CD14-positive monocyte (primary cell): ENCODE results near the gene AKAP12. TPM values are rescaled to one million over a fixed set of nuclear protein-coding genes. Genes with fewer than 3 reads are reported as not detected.

Experiments
- DNase-seq, 3 donors: peaks; one replicate each; pipeline ENCODE4 v3.0.0-alpha.2; 2011 to 2022
- H2AFZ ChIP-seq: 2 replicates; pipeline ENCODE4 v1.6.0; 2012; ENCODE audit warnings: mild to moderate bottlenecking, low read depth, low read length, inconsistent platforms; ENCODE audit not compliant: insufficient read depth, poor library complexity, severe bottlenecking
- H3K27ac ChIP-seq, 2 donors: 1 replicate in 1 of 2; 2 replicates in 1 of 2; pipeline ENCODE4 v1.5.1; 2012 to 2013; ENCODE audit warnings: low read length in 2 of 2, control low read depth in 1 of 2, inconsistent platforms in 1 of 2, low read depth in 1 of 2, mild to moderate bottlenecking in 1 of 2
- H3K27me3 ChIP-seq, 2 donors: one replicate each; pipeline versions ENCODE4 v1.6.0 to v1.6.1; 2011 to 2013; ENCODE audit warnings: low read length in 2 of 2; ENCODE audit not compliant: control insufficient read depth in 2 of 2, insufficient read depth in 2 of 2
- H3K36me3 ChIP-seq, 2 donors: replicated peaks in 1 of 2; 1 replicate in 1 of 2; 2 replicates in 1 of 2; pipeline versions ENCODE4 v1.5.1 to v1.6.1; 2012 to 2013; ENCODE audit warnings: low read length in 2 of 2, control low read depth in 1 of 2, inconsistent platforms in 1 of 2, mild to moderate bottlenecking in 1 of 2; ENCODE audit not compliant: insufficient read depth in 2 of 2, control insufficient read depth in 1 of 2
- H3K4me1 ChIP-seq, 2 donors: 1 replicate in 1 of 2; 2 replicates in 1 of 2; pipeline versions ENCODE4 v1.5.1 to v1.6.1; 2012 to 2013; ENCODE audit warnings: low read length in 2 of 2, control low read depth in 1 of 2, inconsistent platforms in 1 of 2, mild to moderate bottlenecking in 1 of 2, moderate library complexity in 1 of 2; ENCODE audit not compliant: insufficient read depth in 2 of 2, control insufficient read depth in 1 of 2
- H3K4me2 ChIP-seq: replicated peaks from 2 replicates; pipeline ENCODE3; 2012; ENCODE audit warnings: low read length, moderate library complexity, mild to moderate bottlenecking; ENCODE audit not compliant: poor library complexity, severe bottlenecking; ENCODE audit errors: extremely low read depth
- H3K4me3 ChIP-seq, 3 experiments: fragments of 200-600 bp in 1 of 3; sonication (generic) in 1 of 3; replicated peaks in 1 of 3; 1 replicate in 2 of 3; 2 replicates in 1 of 3; pipeline ENCODE4 v1.5.1; 2011 to 2013; ENCODE audit warnings: low read length in 3 of 3, mild to moderate bottlenecking in 3 of 3, control low read depth in 2 of 3, low read depth in 2 of 3, inconsistent platforms in 1 of 3, moderate library complexity in 1 of 3
- H3K79me2 ChIP-seq: 2 replicates; pipeline ENCODE4 v1.6.0; 2012; ENCODE audit warnings: mild to moderate bottlenecking, control low read depth, inconsistent platforms, low read length, moderate library complexity; ENCODE audit not compliant: insufficient read depth
- H3K9ac ChIP-seq: 2 replicates; pipeline ENCODE4 v1.6.0; 2017; ENCODE audit warnings: low read length, mild to moderate bottlenecking; ENCODE audit not compliant: insufficient read depth, poor library complexity, severe bottlenecking
- H3K9me3 ChIP-seq, 2 donors: replicated peaks in 1 of 2; 1 replicate in 1 of 2; 2 replicates in 1 of 2; pipeline versions ENCODE4 v1.5.1 to v1.6.1; 2012 to 2013; ENCODE audit warnings: low read length in 2 of 2, control low read depth in 1 of 2; ENCODE audit not compliant: control insufficient read depth in 1 of 2, insufficient read depth in 1 of 2
- H4K20me1 ChIP-seq: 2 replicates; pipeline ENCODE4 v1.6.0; 2012; ENCODE audit warnings: mild to moderate bottlenecking, low read length, control low read depth, moderate library complexity; ENCODE audit not compliant: insufficient read depth
- H3K27ac Mint-ChIP-seq, 7 donors: one replicate each; pipeline ENCODE4 v1.8.0; 2020; ENCODE audit warnings: mild to moderate bottlenecking in 7 of 7, mixed read lengths in 7 of 7, moderate library complexity in 6 of 7, inconsistent platforms in 2 of 7
- H3K27me3 Mint-ChIP-seq, 3 donors: one replicate each; pipeline ENCODE4 v1.8.0; 2021 to 2022; ENCODE audit warnings: low read depth in 3 of 3, mild to moderate bottlenecking in 3 of 3, mixed read lengths in 3 of 3, moderate library complexity in 3 of 3, inconsistent platforms in 1 of 3
- H3K36me3 Mint-ChIP-seq, 2 donors: one replicate each; pipeline ENCODE4 v1.8.0; 2020; ENCODE audit warnings: mixed read lengths in 2 of 2, inconsistent platforms in 1 of 2, mild to moderate bottlenecking in 1 of 2
- H3K4me1 Mint-ChIP-seq: one replicate; pipeline ENCODE4 v1.8.0; 2020; ENCODE audit warnings: mild to moderate bottlenecking, mixed read lengths
- H3K4me3 Mint-ChIP-seq, 2 donors: one replicate each; pipeline ENCODE4 v1.8.0; 2020; ENCODE audit warnings: mild to moderate bottlenecking in 2 of 2, mixed read lengths in 2 of 2, moderate library complexity in 1 of 2
- H3K9me3 Mint-ChIP-seq, 7 donors: one replicate each; pipeline ENCODE4 v1.8.0; 2020 to 2022; ENCODE audit warnings: mixed read lengths in 7 of 7, mild to moderate bottlenecking in 6 of 7, moderate library complexity in 6 of 7, inconsistent platforms in 2 of 7
- CTCF ChIP-seq: fragments of 200-600 bp; IDR thresholded peaks from one replicate; pipeline ENCODE4 v1.8.0; 2022; ENCODE audit warnings: antibody characterized with exemption, mild to moderate bottlenecking
- WGBS: methylation state at CpG from one replicate; pipeline ENCODE4 v1.1.5; 2013; ENCODE audit warnings: missing lambda C conversion rate; ENCODE audit not compliant: insufficient coverage; 5-methylcytosine and 5-hydroxymethylcytosine counted together
- intact Hi-C, 2 donors: fragments of 100-400 bp; cut with micrococcal nuclease; formaldehyde crosslinking; loops; one replicate each; pipeline versions ENCODE4 v1.15.0 to v1.15.1; 2023
- polyA plus RNA-seq, 3 donors: library from polyadenylated mRNA; depleted of rRNA in 1 of 3; unstranded in 2 of 3; stranded (reverse) in 1 of 3; fragments of 300-500 nt in 2 of 3; fragments of >200 nt in 1 of 3; fragmentation: Illumina TruSeq in 2 of 3; gene quantifications; 1 replicate in 2 of 3; 2 replicates in 1 of 3; pipeline ENCODE4 v1.2.3, GENCODE V29; 2012 to 2021

Gene AKAP12
- polyA plus RNA-seq, 3 donors: 0.01 TPM; not detected in 2

DNA sequence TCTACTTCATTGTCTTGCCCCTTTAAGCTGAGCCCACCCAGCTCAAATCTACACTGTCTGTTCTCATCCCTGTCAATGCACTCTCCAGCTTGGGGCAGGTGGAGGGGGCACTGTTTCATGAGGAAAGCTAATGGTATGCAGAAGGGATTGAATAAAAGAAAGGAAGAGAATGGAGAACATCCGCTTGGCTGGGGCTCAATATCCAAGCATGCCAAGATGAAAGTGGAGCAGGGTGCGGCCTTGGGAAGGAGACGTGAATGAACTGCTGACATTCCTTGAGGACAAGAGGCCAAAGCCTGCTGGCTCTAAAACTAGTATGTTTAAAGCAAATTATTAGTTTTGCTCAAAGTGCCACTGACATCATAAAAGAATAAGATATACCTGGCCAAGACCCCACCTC, 24.2 kb downstream of the AKAP12 start:
- Mint-ChIP-seq H3K27ac (no peak overlapping the region), H3K36me3 (no peaks in the 10 kb centered on the region), H3K27me3 (peaks cover 2 to 13% (median 12%) of the 10 kb centered on the region in 3 donors), H3K4me3 (no peak overlapping the region), H3K4me1 (no peaks in the 10 kb centered on the region), H3K9me3 (peaks cover 0 to 2% (median 0%) of the 10 kb centered on the region in 7 donors)
- intact Hi-C loops: no loop called here
- no peaks in the 10 kb centered on the region for H3K27me3 ChIP-seq
- H3K4me2 ChIP-seq: no peak overlapping the region
- no peaks in the 10 kb centered on the region for H3K4me1 ChIP-seq
- TF ChIP-seq CTCF: no peak
- no peaks in the 10 kb centered on the region for H3K36me3 ChIP-seq
- no peak overlapping the region for H3K9ac ChIP-seq
- no peaks in the 10 kb centered on the region for H4K20me1 ChIP-seq
- H3K4me3 ChIP-seq: no peak overlapping the region
- H2AFZ ChIP-seq: no peak overlapping the region
- WGBS: 95% methylated on average over 2 of the region's 3 CpGs
- no peak overlapping the region for H3K27ac ChIP-seq
- H3K79me2 ChIP-seq: no peaks in the 10 kb centered on the region
- H3K9me3 ChIP-seq: no peaks in the 10 kb centered on the region
- DNase-seq: no peak

DNA sequence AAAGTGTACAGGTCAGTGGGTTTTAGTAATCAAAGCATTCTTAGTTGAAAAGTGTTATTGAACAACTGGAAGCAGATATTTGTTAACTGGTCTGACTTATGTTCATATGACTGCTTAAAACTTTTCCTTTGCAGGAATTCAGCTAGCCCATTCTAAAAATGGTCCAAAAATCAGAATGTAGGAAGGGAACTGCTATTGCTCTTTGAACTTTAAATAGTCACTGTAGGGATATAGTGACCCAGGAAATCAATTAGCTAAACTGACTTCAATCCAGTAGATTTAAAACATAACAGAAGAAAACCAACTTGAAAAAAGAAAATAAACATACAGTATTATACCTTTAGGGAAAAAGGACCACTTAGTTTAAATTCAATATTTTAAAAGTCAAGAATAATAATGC, 25.5 kb downstream of the AKAP12 start:
- no peaks in the 10 kb centered on the region for H4K20me1 ChIP-seq
- no peak overlapping the region for H3K9ac ChIP-seq
- intact Hi-C loops: no loop called here
- H3K9me3 ChIP-seq: no peaks in the 10 kb centered on the region
- H3K4me3 ChIP-seq: no peak overlapping the region
- TF ChIP-seq CTCF: no peak
- no peaks in the 10 kb centered on the region for H3K4me1 ChIP-seq
- H3K27me3 ChIP-seq: no peaks in the 10 kb centered on the region
- Mint-ChIP-seq H3K27ac (no peak overlapping the region), H3K9me3 (peaks cover 0 to 2% (median 0%) of the 10 kb centered on the region in 7 donors), H3K4me3 (peak overlapping the region in 1 of 2 donors; percentile 11), H3K4me1 (no peaks in the 10 kb centered on the region), H3K27me3 (peaks cover 2 to 13% (median 12%) of the 10 kb centered on the region in 3 donors), H3K36me3 (no peaks in the 10 kb centered on the region)
- no peak for DNase-seq
- no peak overlapping the region for H2AFZ ChIP-seq
- no peak overlapping the region for H3K27ac ChIP-seq
- no peaks in the 10 kb centered on the region for H3K36me3 ChIP-seq
- H3K79me2 ChIP-seq: no peaks in the 10 kb centered on the region
- H3K4me2 ChIP-seq: no peak overlapping the region
